NB4 (cell line): ENCODE data around the gene PSMG3.

Experiments
- MYC ChIP-seq: IDR thresholded peaks from 2 replicates; pipeline ENCODE4 v1.6.1; 2011; ENCODE audit warnings: low read depth, low read length
- POLR2A ChIP-seq: IDR thresholded peaks from 2 replicates; pipeline ENCODE4 v1.6.1; 2011; ENCODE audit warnings: mild to moderate bottlenecking; ENCODE audit not compliant: insufficient read length; ENCODE audit errors: extremely low read depth
- TF ChIP-seq, protein P1 (sequence below): IDR thresholded peaks from one replicate; pipeline ENCODE4 v1.5.1; 2012; ENCODE audit warnings: low read depth, low read length
- TF ChIP-seq, protein P2 (sequence below): IDR thresholded peaks from 2 replicates; pipeline ENCODE4 v1.6.1; 2011; ENCODE audit warnings: low read depth, low read length

DNA sequence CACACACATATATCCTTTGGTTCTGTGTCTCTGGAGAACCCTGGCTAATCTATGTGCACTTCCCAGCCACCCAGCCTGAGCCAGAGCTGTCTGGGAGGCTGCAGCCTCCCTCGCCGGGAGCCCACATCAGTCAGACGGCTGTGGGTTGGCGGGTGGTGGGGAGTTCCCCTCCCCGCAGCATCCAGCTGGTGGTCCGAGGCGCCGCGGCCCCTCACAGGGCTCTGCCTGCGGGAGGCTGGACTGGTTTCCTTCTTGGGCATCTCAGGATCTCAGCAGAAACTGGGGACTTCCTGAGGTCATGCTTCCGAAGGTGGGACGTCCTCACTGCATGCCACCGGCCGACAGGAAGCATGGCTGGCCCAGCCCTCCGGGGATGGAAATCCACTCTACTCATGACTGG is 22.0 kb upstream of the PSMG3 start:
- TF ChIP-seq, protein P1, sequence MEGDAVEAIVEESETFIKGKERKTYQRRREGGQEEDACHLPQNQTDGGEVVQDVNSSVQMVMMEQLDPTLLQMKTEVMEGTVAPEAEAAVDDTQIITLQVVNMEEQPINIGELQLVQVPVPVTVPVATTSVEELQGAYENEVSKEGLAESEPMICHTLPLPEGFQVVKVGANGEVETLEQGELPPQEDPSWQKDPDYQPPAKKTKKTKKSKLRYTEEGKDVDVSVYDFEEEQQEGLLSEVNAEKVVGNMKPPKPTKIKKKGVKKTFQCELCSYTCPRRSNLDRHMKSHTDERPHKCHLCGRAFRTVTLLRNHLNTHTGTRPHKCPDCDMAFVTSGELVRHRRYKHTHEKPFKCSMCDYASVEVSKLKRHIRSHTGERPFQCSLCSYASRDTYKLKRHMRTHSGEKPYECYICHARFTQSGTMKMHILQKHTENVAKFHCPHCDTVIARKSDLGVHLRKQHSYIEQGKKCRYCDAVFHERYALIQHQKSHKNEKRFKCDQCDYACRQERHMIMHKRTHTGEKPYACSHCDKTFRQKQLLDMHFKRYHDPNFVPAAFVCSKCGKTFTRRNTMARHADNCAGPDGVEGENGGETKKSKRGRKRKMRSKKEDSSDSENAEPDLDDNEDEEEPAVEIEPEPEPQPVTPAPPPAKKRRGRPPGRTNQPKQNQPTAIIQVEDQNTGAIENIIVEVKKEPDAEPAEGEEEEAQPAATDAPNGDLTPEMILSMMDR = no peak
- TF ChIP-seq, protein P2, sequence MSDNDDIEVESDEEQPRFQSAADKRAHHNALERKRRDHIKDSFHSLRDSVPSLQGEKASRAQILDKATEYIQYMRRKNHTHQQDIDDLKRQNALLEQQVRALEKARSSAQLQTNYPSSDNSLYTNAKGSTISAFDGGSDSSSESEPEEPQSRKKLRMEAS = no peak
- TF ChIP-seq MYC (no peak), POLR2A (no peak)
